ENCODE results near the gene CTNND2. TPM values are rescaled to one million over a fixed set of nuclear protein-coding genes. Genes with fewer than 3 reads are reported as not detected.
"Not testable (repeated sequence)": the region's sequence is repeated elsewhere in the genome, so short reads cannot be mapped to it uniquely, and the experiment has no call there.

Gene CTNND2
- total and polyA plus RNA-seq, 5 experiments from 2014 or later, result not detected

DNA sequence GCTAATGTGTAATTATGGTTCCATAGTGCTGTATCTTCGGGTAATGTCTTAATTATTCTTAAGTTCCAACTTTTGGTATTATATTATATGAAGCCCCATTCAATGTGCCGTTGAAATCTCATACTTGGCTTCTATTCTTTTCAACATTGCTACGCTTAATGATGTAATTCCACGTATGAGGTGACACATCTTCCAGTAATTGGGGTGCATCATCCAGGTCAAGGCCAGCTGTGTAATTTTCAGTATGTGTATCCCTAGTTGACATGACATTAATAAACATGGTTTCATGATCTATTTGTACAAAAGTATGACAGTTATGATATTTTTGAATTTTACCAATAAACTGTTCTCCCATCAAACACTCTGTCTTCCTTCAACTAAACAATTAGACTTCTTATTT lies 546.3 kb downstream of the CTNND2 start:
- DNase-seq (no peak), ATAC-seq (no peak)
- Mint-ChIP-seq H3K4me1 (no peaks in the 10 kb centered on the region), H3K27me3 (peaks cover 0 to 9% (median 0%) of the 10 kb centered on the region in 5 donors), H3K4me3 (no peak overlapping the region), H3K27ac (no peak overlapping the region), H3K9me3 (peaks cover 0 to 29% (median 3%) of the 10 kb centered on the region in 9 donors), H3K36me3 (no peaks in the 10 kb centered on the region)
- POLR2A ChIA-PET, result no interaction called here

DNA sequence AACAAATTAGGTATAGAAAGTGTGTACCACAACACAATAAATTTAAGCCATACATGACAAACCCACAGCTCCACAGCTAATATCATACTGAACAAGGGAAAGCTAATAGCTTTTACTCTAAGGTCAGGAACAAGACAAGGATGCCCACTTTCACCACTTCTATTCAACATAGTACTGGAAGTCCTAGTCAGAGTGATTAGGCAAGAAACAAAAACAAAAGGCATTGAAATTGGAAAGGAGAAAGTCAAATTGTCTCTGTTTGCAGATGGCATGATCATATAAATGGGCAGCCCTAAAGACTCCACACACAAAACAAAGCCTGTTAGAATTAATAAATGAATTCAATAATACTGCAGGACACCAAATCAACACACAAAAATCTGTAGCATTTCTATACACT lies 548.8 kb downstream of the CTNND2 start:
- ATAC-seq, result no peak
- Mint-ChIP-seq H3K27ac (no peak overlapping the region), H3K4me3 (no peak overlapping the region), H3K4me1 (no peaks in the 10 kb centered on the region), H3K9me3 (peaks cover 0 to 29% (median 3%) of the 10 kb centered on the region in 9 donors), H3K36me3 (no peaks in the 10 kb centered on the region), H3K27me3 (peaks cover 0 to 9% (median 0%) of the 10 kb centered on the region in 5 donors)
- DNase-seq, result no peak
- POLR2A ChIA-PET, result no interaction called here

DNA sequence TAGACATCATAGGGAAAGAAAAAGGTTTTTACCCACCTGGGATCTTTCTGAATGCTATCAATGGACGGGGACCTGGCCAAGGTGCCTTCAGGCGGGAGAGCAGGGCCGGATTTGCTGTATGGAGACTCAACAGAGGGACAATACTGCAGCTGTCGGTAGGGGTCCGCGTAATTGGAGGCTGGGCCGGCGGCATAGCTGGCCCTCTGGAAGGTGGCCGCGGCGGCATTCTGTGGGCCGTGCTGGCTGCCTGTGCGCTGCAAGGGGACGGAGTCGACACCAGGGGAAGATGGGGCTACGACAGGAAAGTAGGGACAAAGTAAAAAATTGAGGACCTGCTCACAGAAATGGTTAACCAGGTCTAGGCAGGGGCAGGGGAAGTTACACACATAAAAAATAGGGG lies 557.9 kb downstream of the CTNND2 start:
- no peaks in the 10 kb centered on the region for H3K36me3 Mint-ChIP-seq
- no peak for DNase-seq
- POLR2A ChIA-PET, result no interaction called here
- H3K4me3 Mint-ChIP-seq, result no peak overlapping the region
- peaks cover 0 to 10% (median 3%) of the 10 kb centered on the region in 5 donors for H3K27me3 Mint-ChIP-seq
- no peaks in the 10 kb centered on the region for H3K9me3 Mint-ChIP-seq
- no peak overlapping the region for H3K27ac Mint-ChIP-seq
- ATAC-seq, result no peak
- H3K4me1 Mint-ChIP-seq, result no peaks in the 10 kb centered on the region

- no peak overlapping the region for H3K4me3 Mint-ChIP-seq
- DNase-seq, result no peak
- POLR2A ChIA-PET, result no interaction called here
- peaks cover 0 to 28% (median 2%) of the 10 kb centered on the region in 5 donors for H3K27me3 Mint-ChIP-seq
- no peak for ATAC-seq
- H3K4me1 Mint-ChIP-seq, result peaks cover 0 to 2% (median 0%) of the 10 kb centered on the region in 4 donors
- H3K36me3 Mint-ChIP-seq, result no peaks in the 10 kb centered on the region
- no peak overlapping the region for H3K27ac Mint-ChIP-seq
- peaks cover 0 to 9% (median 0%) of the 10 kb centered on the region in 9 donors for H3K9me3 Mint-ChIP-seq
Measured at GRCh38 chr5:11335881-11336760, 568.1 kb downstream of the CTNND2 start.

DNA sequence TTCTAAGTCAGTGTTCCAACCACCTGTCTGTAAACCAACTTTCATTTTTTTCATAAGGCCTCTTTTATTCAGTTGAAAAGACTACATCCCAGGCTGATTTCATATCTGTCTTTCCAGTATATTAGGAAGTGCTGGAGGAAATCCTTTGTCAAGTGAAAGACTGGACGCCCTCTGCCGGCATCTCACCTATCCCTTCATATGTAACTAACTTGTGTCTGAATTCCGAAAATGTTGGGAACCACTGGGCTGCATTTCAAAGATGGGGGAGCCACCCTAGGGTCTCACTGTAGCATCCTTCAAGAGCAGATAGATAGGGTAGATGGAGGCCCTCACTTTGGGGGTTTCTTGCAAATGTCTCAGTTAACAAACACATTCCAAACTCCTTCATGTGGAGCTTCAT lies 569.8 kb downstream of the CTNND2 start:
- H3K4me3 Mint-ChIP-seq, result no peak overlapping the region
- no peak for ATAC-seq
- H3K36me3 Mint-ChIP-seq, result no peaks in the 10 kb centered on the region
- DNase-seq, result no peak
- POLR2A ChIA-PET, result no interaction called here
- peaks cover 0 to 9% (median 0%) of the 10 kb centered on the region in 9 donors for H3K9me3 Mint-ChIP-seq
- H3K27ac Mint-ChIP-seq, result no peak overlapping the region
- peaks cover 0 to 2% (median 0%) of the 10 kb centered on the region in 4 donors for H3K4me1 Mint-ChIP-seq
- H3K27me3 Mint-ChIP-seq, result peaks cover 0 to 14% (median 2%) of the 10 kb centered on the region in 5 donors

GRCh38 chr5:11329679-11330078 lies 574.6 kb downstream of the CTNND2 start:
- Mint-ChIP-seq H3K4me3 (no peak overlapping the region), H3K27me3 (no peaks in the 10 kb centered on the region), H3K27ac (no peak overlapping the region), H3K9me3 (peaks cover 0 to 6% (median 0%) of the 10 kb centered on the region in 9 donors), H3K4me1 (no peaks in the 10 kb centered on the region), H3K36me3 (no peaks in the 10 kb centered on the region)
- no peak for DNase-seq
- ATAC-seq, result no peak
- POLR2A ChIA-PET, result no interaction called here

GRCh38 chr5:11324521-11325289 lies 579.5 kb downstream of the CTNND2 start:
- no peak overlapping the region for H3K4me3 Mint-ChIP-seq
- DNase-seq (no peak), ATAC-seq (no peak)
- no peaks in the 10 kb centered on the region for H3K9me3 Mint-ChIP-seq
- H3K4me1 Mint-ChIP-seq, result no peaks in the 10 kb centered on the region
- peaks cover 0 to 9% (median 0%) of the 10 kb centered on the region in 5 donors for H3K27me3 Mint-ChIP-seq
- POLR2A ChIA-PET, result no interaction called here
- no peaks in the 10 kb centered on the region for H3K36me3 Mint-ChIP-seq
- H3K27ac Mint-ChIP-seq, result no peak overlapping the region

DNA sequence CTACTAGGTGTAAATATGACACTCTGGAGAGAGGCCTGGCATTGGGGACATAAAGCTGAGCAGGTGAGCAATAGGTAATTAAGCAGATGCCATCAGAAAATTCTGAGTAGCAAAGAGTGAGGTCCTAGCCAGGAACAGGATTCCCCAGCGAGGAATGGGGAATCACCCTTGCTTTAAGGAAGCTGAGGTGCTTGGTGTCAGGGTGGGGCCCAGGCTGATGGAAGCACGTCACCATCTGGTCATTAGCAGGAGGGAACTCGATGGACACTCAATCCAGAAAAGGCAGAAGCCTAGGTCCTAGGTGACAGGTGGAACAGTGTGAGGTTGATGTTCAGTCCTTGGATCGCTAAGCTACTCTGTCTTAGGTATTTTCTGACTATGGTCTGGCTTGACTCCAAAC lies 580.5 kb downstream of the CTNND2 start:
- Mint-ChIP-seq H3K27me3 (peaks cover 0 to 9% (median 0%) of the 10 kb centered on the region in 5 donors), H3K27ac (no peak overlapping the region), H3K4me3 (no peak overlapping the region), H3K9me3 (no peaks in the 10 kb centered on the region), H3K36me3 (no peaks in the 10 kb centered on the region), H3K4me1 (no peaks in the 10 kb centered on the region)
- DNase-seq, result no peak
- no peak for ATAC-seq
- POLR2A ChIA-PET, result interaction anchor here (0.6 kb wide), 1 partner anchor 146 kb away, joined by 4 read pairs; no protein-coding TSS in a partner anchor

GRCh38 chr5:11322133-11322532 lies 582.1 kb downstream of the CTNND2 start:
- Mint-ChIP-seq H3K27me3 (peaks cover 0 to 14% (median 3%) of the 10 kb centered on the region in 5 donors), H3K36me3 (peaks cover 0 to 1% (median 0%) of the 10 kb centered on the region in 3 donors), H3K27ac (no peak overlapping the region), H3K4me1 (no peaks in the 10 kb centered on the region), H3K9me3 (no peaks in the 10 kb centered on the region), H3K4me3 (no peak overlapping the region)
- no peak for DNase-seq
- no peak for ATAC-seq
- POLR2A ChIA-PET, result no interaction called here

GRCh38 chr5:11319836-11320580 lies 584.2 kb downstream of the CTNND2 start:
- Mint-ChIP-seq H3K27me3 (peaks cover 0 to 14% (median 3%) of the 10 kb centered on the region in 5 donors), H3K4me1 (no peaks in the 10 kb centered on the region), H3K27ac (no peak overlapping the region), H3K36me3 (peaks cover 0 to 3% (median 0%) of the 10 kb centered on the region in 3 donors), H3K9me3 (no peaks in the 10 kb centered on the region), H3K4me3 (no peak overlapping the region)
- DNase-seq (no peak), ATAC-seq (no peak)
- POLR2A ChIA-PET, result no interaction called here

- POLR2A ChIA-PET, H3K4me1 Mint-ChIP-seq, H3K27ac Mint-ChIP-seq: not testable (repeated sequence)
Measured at GRCh38 chr5:11313694-11314093, 590.6 kb downstream of the CTNND2 start.

DNA sequence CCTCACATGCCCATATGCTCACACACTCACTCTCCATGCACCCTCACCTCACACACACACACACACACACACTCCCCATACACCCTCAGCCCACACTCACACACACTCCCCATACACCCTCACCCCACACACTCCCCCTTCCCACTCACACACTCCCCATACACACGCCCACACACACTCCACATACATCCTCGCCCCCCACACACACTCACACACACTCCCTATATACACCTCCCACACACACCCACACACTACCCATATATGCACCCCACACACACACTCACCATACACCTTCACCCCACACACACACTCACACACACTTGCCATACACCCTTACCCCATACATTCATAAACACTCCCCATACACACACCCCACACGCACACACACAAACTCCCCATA lies 592.5 kb downstream of the CTNND2 start:
- no peaks in the 10 kb centered on the region for H3K4me1 Mint-ChIP-seq
- ATAC-seq (no peak), DNase-seq (no peak)
- no peak overlapping the region for H3K4me3 Mint-ChIP-seq
- no peaks in the 10 kb centered on the region for H3K36me3 Mint-ChIP-seq
- peaks cover 0 to 3% (median 0%) of the 10 kb centered on the region in 5 donors for H3K27me3 Mint-ChIP-seq
- no peak overlapping the region for H3K27ac Mint-ChIP-seq
- POLR2A ChIA-PET, result no interaction called here
- peaks cover 0 to 4% (median 0%) of the 10 kb centered on the region in 9 donors for H3K9me3 Mint-ChIP-seq

More at GRCh38 chr5:11313694-11314093, 590.6 kb downstream of the CTNND2 start:
- not testable (repeated sequence) for H3K4me3 Mint-ChIP-seq, ATAC-seq, DNase-seq, H3K9me3 Mint-ChIP-seq, H3K27me3 Mint-ChIP-seq, H3K36me3 Mint-ChIP-seq
